Measurements from ENCODE around the gene DOP1B.
"Not testable (repeated sequence)": the region's sequence is repeated elsewhere in the genome, so short reads cannot be mapped to it uniquely, and the experiment has no call there.

DOP1B gene

GRCh38 chr21:36127977-36128376, 28.6 kb upstream of the DOP1B start:
- Mint-ChIP-seq H3K4me1 (peaks cover 10% of the 10 kb centered on the region), H3K9me3 (no peaks in the 10 kb centered on the region), H3K27me3 (no peaks in the 10 kb centered on the region), H3K4me3 (no peak overlapping the region), H3K27ac (no peak overlapping the region), H3K36me3 (ENCODE audit: low read depth) (no peaks in the 10 kb centered on the region)
- DNase-seq (no peak), ATAC-seq (no peak)

DNA sequence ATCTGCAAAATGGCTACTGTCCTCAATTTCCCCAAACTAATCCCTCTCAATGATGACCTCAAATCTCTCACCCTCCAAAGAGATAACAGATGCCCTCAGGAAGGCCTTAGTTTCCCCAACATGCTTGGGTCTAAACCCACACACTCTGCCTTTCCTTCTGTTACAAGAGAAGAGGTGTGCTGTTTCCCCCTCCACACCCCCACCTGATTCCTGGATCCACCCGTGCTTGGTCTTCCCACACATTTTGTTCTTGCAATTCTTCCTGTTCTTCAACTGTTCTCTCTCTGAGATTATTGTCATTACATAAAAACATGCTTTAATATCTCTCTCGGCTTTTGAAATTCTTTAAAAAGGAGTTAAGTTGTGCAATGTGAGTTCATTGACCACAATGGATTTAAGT, 27.4 kb upstream of the DOP1B start:
- no peak for ATAC-seq
- no peak overlapping the region for H3K27ac Mint-ChIP-seq
- H3K4me1 Mint-ChIP-seq = peaks cover 15% of the 10 kb centered on the region

GRCh38 chr21:36130414-36130762, 26.2 kb upstream of the DOP1B start:
- ATAC-seq = not testable (repeated sequence)

More for the DNA sequence above, 27.4 kb upstream of the DOP1B start:
- DNase-seq = no peak
- Mint-ChIP-seq H3K4me3 (peak overlapping the region; percentile 57), H3K27me3 (no peaks in the 10 kb centered on the region), H3K36me3 (ENCODE audit: low read depth) (no peaks in the 10 kb centered on the region), H3K9me3 (no peaks in the 10 kb centered on the region)

DNA sequence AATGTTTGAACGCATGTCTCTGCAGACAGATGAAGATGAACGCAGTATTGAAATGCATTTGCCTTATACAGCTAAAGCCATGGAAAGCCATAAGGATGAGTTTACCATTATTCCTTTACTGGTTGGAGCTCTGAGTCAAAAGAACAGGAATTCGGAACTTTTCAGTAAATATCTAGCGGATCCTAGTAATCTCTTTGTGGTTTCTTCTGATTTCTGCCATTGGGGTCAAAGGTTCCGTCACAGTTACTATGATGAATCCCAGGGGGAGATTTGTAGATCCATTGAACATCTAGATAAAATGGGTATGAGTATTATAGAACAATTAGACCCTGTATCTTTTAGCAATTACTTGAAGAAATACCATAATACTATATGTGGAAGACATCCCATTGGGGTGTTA, 25.8 kb upstream of the DOP1B start:
- H3K4me1 Mint-ChIP-seq = peaks cover 19% of the 10 kb centered on the region
- not testable (repeated sequence) for DNase-seq; ATAC-seq; H3K27me3 Mint-ChIP-seq; H3K36me3 Mint-ChIP-seq (ENCODE audit: low read depth); H3K27ac Mint-ChIP-seq; H3K9me3 Mint-ChIP-seq
- H3K4me3 Mint-ChIP-seq = peak overlapping the region; percentile 78

More at GRCh38 chr21:36130414-36130762, 26.2 kb upstream of the DOP1B start:
- H3K4me3 Mint-ChIP-seq = peak overlapping the region; percentile 78
- not testable (repeated sequence) for H3K27me3 Mint-ChIP-seq; H3K36me3 Mint-ChIP-seq (ENCODE audit: low read depth); DNase-seq; H3K9me3 Mint-ChIP-seq
- peak overlapping the region; percentile 72 for H3K27ac Mint-ChIP-seq
- peaks cover 21% of the 10 kb centered on the region for H3K4me1 Mint-ChIP-seq

DNA sequence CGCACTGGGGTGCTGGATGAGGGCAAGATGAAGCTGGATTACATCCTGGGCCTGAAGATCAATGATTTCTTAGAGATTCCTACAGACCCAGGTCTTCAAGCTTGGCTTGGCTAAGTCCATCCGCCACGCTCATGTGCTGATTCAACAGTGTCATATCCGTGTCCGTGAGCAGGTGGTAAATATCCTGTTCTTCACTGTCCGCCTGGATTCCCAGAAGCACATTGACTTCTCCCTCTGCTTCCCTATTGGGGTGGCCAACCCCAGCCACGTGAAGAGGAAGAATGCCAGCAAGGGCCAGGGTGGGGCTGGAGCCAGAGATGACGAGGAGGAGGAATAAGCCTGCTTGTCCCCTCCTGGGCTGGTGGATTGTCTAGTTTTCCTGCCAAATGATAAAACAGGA, 23.9 kb upstream of the DOP1B start:
- Mint-ChIP-seq H3K4me3 (no peak overlapping the region), H3K27me3 (no peaks in the 10 kb centered on the region), H3K36me3 (ENCODE audit: low read depth) (no peaks in the 10 kb centered on the region), H3K27ac (no peak overlapping the region), H3K9me3 (no peaks in the 10 kb centered on the region), H3K4me1 (peaks cover 29% of the 10 kb centered on the region)
- DNase-seq (no peak), ATAC-seq (no peak)

DNA sequence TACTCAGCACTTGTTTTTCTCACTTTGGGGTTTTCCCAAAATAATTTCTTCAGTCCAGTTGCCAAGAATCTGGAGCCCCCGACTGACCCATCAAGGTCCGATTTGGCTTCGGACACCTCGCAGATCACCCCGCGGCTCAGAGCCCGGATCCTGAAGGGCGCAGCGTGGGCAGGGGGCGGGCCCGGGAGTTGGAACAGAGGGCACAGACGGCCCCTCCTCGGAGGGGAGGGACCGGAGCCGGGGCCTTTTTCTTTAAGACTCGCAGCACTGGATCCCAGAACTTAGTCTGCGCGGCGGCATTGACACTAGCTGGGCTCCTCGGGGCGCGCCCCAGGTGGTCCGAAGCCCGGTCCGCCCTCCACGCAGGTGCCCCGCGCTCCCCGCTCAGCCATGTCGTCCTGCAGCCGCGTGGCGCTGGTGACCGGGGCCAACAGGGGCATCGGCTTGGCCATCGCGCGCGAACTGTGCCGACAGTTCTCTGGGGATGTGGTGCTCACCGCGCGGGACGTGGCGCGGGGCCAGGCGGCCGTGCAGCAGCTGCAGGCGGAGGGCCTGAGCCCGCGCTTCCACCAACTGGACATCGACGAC, 21.7 kb upstream of the DOP1B start, which contains the start of gene CBR3:
Gene CBR3 (plus strand): TSS at position 277 of the 588 bp plus-strand sequence. CDS start 114 bp downstream, at position 391.
- Mint-ChIP-seq H3K4me1 (peaks cover 29% of the 10 kb centered on the region), H3K9me3 (no peaks in the 10 kb centered on the region), H3K27me3 (no peaks in the 10 kb centered on the region), H3K4me3 (peak within 1 kb of the TSS; percentile 84), H3K36me3 (ENCODE audit: low read depth) (no peaks in the 10 kb centered on the region), H3K27ac (peak within 1 kb of the TSS; percentile 72)
- peak; percentile 58 for ATAC-seq
- DNase-seq = peak; percentile 69

DNA sequence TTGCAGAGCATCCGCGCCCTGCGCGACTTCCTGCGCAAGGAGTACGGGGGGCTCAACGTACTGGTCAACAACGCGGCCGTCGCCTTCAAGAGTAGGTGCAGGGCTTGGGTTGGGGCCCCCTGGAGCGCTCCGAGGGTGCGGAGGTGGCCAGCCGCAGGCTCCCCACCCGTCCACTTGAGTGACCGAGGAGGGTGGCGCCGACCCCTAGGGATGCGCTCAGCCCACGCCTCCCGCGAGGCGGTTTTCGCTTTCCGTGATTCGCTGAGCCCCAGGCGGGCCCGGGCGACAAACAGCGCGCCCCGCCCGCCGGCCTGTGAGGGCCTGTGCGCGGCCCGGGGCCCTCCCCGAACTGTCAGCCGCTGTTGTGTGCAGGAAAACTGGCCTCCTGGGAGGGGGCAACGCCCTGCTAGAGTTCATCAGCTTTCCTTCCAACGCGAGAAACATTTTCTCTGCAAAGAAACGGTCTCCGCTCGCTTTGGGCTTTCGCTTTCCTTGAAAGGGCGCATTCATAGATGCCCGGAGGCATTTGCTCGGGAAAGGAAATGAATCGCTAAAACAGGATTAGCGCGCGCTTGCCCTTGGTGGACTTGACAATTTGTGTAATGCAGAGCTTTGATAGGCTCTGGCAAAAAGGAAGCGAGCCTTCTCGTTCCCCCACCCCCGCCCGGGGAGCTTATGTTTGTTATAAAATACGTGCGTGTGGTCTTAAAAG, 21.1 kb upstream of the DOP1B start:
- DNase-seq = peak; percentile 65
- no peaks in the 10 kb centered on the region for H3K27me3 Mint-ChIP-seq
- ATAC-seq = peak; percentile 81
- peak overlapping the region; percentile 84 for H3K4me3 Mint-ChIP-seq
- H3K9me3 Mint-ChIP-seq = no peaks in the 10 kb centered on the region
- H3K4me1 Mint-ChIP-seq = peaks cover 26% of the 10 kb centered on the region
- peak overlapping the region; percentile 49 for H3K27ac Mint-ChIP-seq
- no peaks in the 10 kb centered on the region for H3K36me3 Mint-ChIP-seq (ENCODE audit: low read depth)

GRCh38 chr21:36139791-36140190, 16.8 kb upstream of the DOP1B start:
- ATAC-seq; H3K27me3 Mint-ChIP-seq; H3K27ac Mint-ChIP-seq; DNase-seq; H3K4me3 Mint-ChIP-seq; H3K36me3 Mint-ChIP-seq (ENCODE audit: low read depth); H3K9me3 Mint-ChIP-seq: not testable (repeated sequence)
- peaks cover 18% of the 10 kb centered on the region for H3K4me1 Mint-ChIP-seq

DNA sequence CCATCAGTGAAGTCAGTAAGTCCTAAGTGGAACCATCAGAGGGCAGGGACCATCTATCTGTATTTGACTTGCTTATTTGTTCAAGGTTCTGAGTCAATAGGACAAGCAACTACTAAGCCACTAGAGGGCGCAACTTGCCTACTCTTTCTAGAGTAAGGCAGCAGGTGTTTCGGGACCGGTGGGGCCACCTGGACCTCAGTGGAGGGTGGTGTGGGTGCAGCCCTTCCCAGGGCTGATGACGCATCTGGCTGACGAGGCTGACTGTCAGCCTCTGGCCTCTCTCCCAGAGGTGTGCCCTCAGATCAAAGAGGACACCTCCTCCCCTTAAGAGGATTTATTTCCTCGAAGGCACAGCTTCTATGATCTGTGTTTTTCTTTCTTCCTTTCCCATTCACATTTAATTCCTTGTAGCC, 15.1 kb upstream of the DOP1B start:
- Mint-ChIP-seq H3K9me3 (no peaks in the 10 kb centered on the region), H3K4me3 (no peak overlapping the region), H3K4me1 (peaks cover 13% of the 10 kb centered on the region), H3K36me3 (ENCODE audit: low read depth) (no peaks in the 10 kb centered on the region), H3K27me3 (no peaks in the 10 kb centered on the region), H3K27ac (no peak overlapping the region)
- peak; percentile 98 for ATAC-seq
- DNase-seq = peak; percentile 80

DNA sequence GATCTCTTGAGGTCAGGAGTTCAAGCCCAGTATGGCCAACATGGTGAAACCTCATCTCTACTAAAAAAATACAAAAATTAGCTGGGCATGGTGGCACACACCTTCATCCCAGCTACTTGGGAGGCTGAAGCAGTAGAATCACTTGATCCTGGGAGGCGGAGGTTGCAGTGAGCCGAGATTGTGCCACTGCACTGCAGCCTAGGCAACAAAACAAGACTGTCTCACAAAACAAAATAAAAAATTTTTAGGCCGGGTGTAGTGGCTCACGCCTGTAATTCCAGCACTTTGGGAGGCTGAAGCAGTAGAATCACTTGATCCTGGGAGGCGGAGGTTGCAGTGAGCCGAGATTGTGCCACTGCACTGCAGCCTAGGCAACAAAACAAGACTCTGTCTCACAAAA, 12.4 kb upstream of the DOP1B start:
- not testable (repeated sequence) for H3K36me3 Mint-ChIP-seq (ENCODE audit: low read depth); ATAC-seq; H3K27ac Mint-ChIP-seq

GRCh38 chr21:36145259-36145658, 11.4 kb upstream of the DOP1B start:
- H3K9me3 Mint-ChIP-seq = no peaks in the 10 kb centered on the region
- H3K4me1 Mint-ChIP-seq = peaks cover 16% of the 10 kb centered on the region
- no peak overlapping the region for H3K27ac Mint-ChIP-seq
- no peaks in the 10 kb centered on the region for H3K36me3 Mint-ChIP-seq (ENCODE audit: low read depth)
- ATAC-seq = no peak
- no peak overlapping the region for H3K4me3 Mint-ChIP-seq
- DNase-seq = no peak
- no peaks in the 10 kb centered on the region for H3K27me3 Mint-ChIP-seq

More for the DNA sequence above, 12.4 kb upstream of the DOP1B start:
- DNase-seq, H3K4me1 Mint-ChIP-seq, H3K9me3 Mint-ChIP-seq, H3K4me3 Mint-ChIP-seq, H3K27me3 Mint-ChIP-seq: not testable (repeated sequence)

DNA sequence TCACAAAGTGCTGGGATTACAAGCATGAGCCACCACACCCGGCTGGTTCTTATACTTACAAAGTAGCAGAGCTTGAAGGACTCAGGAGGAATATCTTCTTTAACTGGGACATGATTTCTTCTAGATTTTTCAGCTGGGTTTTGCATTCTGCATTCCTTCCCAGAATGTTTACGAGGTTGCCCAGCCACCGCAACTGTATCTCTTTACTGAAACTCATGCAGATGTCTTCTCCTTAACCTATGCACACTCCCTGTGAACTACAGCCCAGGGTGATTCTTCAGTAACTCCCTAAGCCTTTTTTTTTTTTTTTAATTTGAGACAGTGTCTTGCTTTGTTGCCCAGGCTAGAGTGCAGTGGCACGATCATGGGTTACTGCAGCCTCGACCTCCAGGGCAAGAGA, 8.7 kb upstream of the DOP1B start:
- Mint-ChIP-seq H3K4me1 (peaks cover 12% of the 10 kb centered on the region), H3K4me3 (no peak overlapping the region), H3K36me3 (ENCODE audit: low read depth) (no peaks in the 10 kb centered on the region), H3K27me3 (no peaks in the 10 kb centered on the region), H3K9me3 (no peaks in the 10 kb centered on the region), H3K27ac (no peak overlapping the region)
- no peak for ATAC-seq
- no peak for DNase-seq

GRCh38 chr21:36148886-36149285, 7.7 kb upstream of the DOP1B start:
- Mint-ChIP-seq H3K4me1 (peaks cover 16% of the 10 kb centered on the region), H3K36me3 (ENCODE audit: low read depth) (no peaks in the 10 kb centered on the region), H3K9me3 (no peaks in the 10 kb centered on the region), H3K27me3 (no peaks in the 10 kb centered on the region), H3K27ac (no peak overlapping the region), H3K4me3 (no peak overlapping the region)
- ATAC-seq (no peak), DNase-seq (no peak)

GRCh38 chr21:36149788-36150711, 6.6 kb upstream of the DOP1B start:
- Mint-ChIP-seq H3K27ac (peak overlapping the region; percentile 64), H3K36me3 (ENCODE audit: low read depth) (no peaks in the 10 kb centered on the region), H3K4me3 (no peak overlapping the region), H3K27me3 (no peaks in the 10 kb centered on the region), H3K9me3 (no peaks in the 10 kb centered on the region), H3K4me1 (peaks cover 16% of the 10 kb centered on the region)
- DNase-seq = no peak
- ATAC-seq = peak; percentile 24
